GM19025 (cell line): ENCODE data around the gene ADGRD1.
"Not testable (repeated sequence)": the region's sequence is repeated elsewhere in the genome, so short reads cannot be mapped to it uniquely, and the experiment has no call there.

Source experiments
- ATAC-seq: cut with Tn5 transposase; IDR thresholded peaks from one replicate; pipeline ENCODE4 v1.9.1; 2021; ENCODE audit warnings: mild to moderate bottlenecking, low read depth, moderate library complexity; ENCODE audit not compliant: unreplicated experiment

Gene ADGRD1

GRCh38 chr12:130937063-130937462 is 16.6 kb upstream of the ADGRD1 start:
- no peak for ATAC-seq

GRCh38 chr12:130937546-130937945 is 16.2 kb upstream of the ADGRD1 start:
- not testable (repeated sequence) for ATAC-seq

GRCh38 chr12:130938186-130938585 is 15.5 kb upstream of the ADGRD1 start:
- ATAC-seq, result no peak

GRCh38 chr12:130944878-130945277 is 8.8 kb upstream of the ADGRD1 start:
- no peak for ATAC-seq

- no peak for ATAC-seq
These were observed 7.8 kb upstream of the ADGRD1 start for GRCh38 chr12:130945786-130946492.

GRCh38 chr12:130947028-130947613 is 6.6 kb upstream of the ADGRD1 start:
- no peak for ATAC-seq

GRCh38 chr12:130948136-130948535 is 5.6 kb upstream of the ADGRD1 start:
- no peak for ATAC-seq

GRCh38 chr12:130948751-130949150 is 5.0 kb upstream of the ADGRD1 start:
- ATAC-seq, result no peak

GRCh38 chr12:130949806-130950205 is 3.9 kb upstream of the ADGRD1 start:
- no peak for ATAC-seq

GRCh38 chr12:130951636-130952035 is 2.1 kb upstream of the ADGRD1 start:
- no peak for ATAC-seq

GRCh38 chr12:130952171-130952954 is 1.3 kb upstream of the ADGRD1 start:
- ATAC-seq, result no peak

- no peak for ATAC-seq
These were observed 781 bp downstream of the ADGRD1 start for GRCh38 chr12:130954544-130954831.

- ATAC-seq, result no peak
These were observed 1.6 kb downstream of the ADGRD1 start for GRCh38 chr12:130955238-130955816.

- no peak for ATAC-seq
These were observed 2.3 kb downstream of the ADGRD1 start for GRCh38 chr12:130956009-130956408.

GRCh38 chr12:130956456-130957303 is 3.0 kb downstream of the ADGRD1 start:
- ATAC-seq, result no peak

GRCh38 chr12:130957304-130957621 is 3.6 kb downstream of the ADGRD1 start:
- no peak for ATAC-seq

- no peak for ATAC-seq
These were observed 4.9 kb downstream of the ADGRD1 start for GRCh38 chr12:130958557-130959140.

GRCh38 chr12:130959632-130960031 is 5.9 kb downstream of the ADGRD1 start:
- no peak for ATAC-seq

- no peak for ATAC-seq
These were observed 6.4 kb downstream of the ADGRD1 start for GRCh38 chr12:130960058-130960457.

- ATAC-seq, result no peak
These were observed 7.1 kb downstream of the ADGRD1 start for GRCh38 chr12:130960787-130961186.
